ENCODE measurements around the gene CLDN15.

DNA sequence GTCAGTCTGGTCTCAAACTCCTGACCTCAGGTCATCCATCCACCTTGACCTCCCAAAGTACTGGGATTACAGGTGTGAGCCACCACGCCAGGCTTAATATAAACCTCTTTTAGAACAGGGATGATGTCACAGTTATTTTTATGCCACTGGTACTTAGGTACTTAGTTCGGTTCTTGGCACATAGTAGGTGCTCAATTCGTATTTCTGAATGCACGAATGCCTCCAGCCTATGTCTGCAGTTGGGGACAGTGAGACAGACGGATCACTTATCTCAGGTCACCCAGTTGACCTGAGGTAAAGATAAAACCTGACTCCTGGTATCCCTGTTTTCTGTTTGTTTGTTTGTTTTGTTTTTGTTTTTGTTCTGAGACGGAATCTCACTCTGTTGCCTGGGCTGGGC lies 51.4 kb downstream of the CLDN15 start:
- no peak for TF ChIP-seq CTCF (IDR thresholded peaks at IDR 0.05)
- TF ChIP-seq POLR2A (IDR thresholded peaks at IDR 0.05) = no peak

All from Peyer's patch (tissue), 4 donors.